ENCODE data around the gene CCBE1.

CCBE1 gene

DNA sequence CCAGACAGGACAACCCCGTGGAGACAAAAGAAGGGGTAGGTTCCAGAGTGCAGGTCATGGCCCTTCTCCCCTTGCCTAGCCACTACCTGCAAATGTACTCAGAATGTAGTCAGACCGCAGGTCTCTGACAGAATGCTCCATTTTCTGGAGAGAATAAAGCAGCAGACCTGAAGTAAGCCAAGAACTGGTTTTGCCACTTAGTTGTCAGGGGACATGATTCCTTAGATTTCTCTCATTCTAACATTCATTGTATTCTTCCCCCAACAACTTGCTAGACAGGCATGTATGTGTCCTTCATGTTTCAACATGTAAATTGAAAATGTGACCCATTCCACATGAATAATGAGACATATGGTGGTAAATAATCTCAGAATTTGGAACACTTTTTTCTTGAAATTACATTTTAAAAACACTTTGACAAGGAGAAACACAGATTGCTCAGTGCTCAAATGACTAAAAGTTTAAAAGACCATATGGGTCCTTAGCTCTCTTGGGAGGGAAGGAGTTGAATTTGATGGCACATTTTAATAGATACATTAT lies 142.4 kb downstream of the CCBE1 start:
- ATAC-seq (ENCODE audit: low read depth) = no peak
- Histone ChIP-seq H3K4me3 (ENCODE audit: severe bottlenecking) (no peak overlapping the region), H3K4me1 (ENCODE audit: insufficient read depth, poor library complexity, severe bottlenecking) (peaks cover 17% of the 10 kb centered on the region), H3K9me3 (ENCODE audit: severe bottlenecking) (no peaks in the 10 kb centered on the region), H3K36me3 (ENCODE audit: low read depth) (no peaks in the 10 kb centered on the region), H3K27me3 (ENCODE audit: insufficient read depth, poor library complexity, severe bottlenecking) (no peaks in the 10 kb centered on the region), H3K27ac (ENCODE audit: poor library complexity, severe bottlenecking) (no peak overlapping the region)
- no peak for DNase-seq (ENCODE audit: low spot score)
- TF ChIP-seq, protein P1, sequence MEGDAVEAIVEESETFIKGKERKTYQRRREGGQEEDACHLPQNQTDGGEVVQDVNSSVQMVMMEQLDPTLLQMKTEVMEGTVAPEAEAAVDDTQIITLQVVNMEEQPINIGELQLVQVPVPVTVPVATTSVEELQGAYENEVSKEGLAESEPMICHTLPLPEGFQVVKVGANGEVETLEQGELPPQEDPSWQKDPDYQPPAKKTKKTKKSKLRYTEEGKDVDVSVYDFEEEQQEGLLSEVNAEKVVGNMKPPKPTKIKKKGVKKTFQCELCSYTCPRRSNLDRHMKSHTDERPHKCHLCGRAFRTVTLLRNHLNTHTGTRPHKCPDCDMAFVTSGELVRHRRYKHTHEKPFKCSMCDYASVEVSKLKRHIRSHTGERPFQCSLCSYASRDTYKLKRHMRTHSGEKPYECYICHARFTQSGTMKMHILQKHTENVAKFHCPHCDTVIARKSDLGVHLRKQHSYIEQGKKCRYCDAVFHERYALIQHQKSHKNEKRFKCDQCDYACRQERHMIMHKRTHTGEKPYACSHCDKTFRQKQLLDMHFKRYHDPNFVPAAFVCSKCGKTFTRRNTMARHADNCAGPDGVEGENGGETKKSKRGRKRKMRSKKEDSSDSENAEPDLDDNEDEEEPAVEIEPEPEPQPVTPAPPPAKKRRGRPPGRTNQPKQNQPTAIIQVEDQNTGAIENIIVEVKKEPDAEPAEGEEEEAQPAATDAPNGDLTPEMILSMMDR (IDR thresholded peaks at IDR 0.05; ENCODE audit: poor library complexity, severe bottlenecking) = no peak

DNA sequence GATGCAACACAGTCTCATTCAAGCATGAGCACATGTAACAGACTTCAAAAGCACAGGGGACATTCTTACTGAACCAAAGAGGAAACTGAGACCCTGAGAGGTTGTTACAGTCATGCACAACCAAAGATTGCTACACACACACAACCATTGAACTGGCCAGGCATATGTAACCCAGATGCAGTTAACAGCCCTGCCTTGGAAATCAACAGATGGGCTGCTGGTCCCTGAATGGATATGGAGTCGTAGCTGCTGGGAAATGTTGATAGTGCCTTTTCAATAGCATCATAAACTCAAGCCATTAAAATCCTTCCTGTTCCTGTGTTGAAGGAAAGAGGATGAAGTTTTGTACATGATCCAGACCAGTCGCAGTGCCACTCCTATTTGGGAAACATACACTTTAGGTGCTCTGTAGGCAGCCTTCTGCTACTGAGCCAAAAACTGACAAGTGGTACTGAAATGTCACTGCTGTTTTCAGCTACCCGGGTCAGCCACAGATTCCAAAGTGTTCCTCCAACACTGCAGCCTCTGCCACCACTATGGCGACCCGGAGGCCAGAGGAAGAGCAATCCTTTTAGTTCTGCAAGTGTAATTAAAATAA lies 143.9 kb downstream of the CCBE1 start:
- ATAC-seq (ENCODE audit: low read depth) (no peak), DNase-seq (ENCODE audit: low spot score) (no peak)
- Histone ChIP-seq H3K4me3 (ENCODE audit: severe bottlenecking) (no peak overlapping the region), H3K27me3 (ENCODE audit: insufficient read depth, poor library complexity, severe bottlenecking) (no peaks in the 10 kb centered on the region), H3K4me1 (ENCODE audit: insufficient read depth, poor library complexity, severe bottlenecking) (peaks cover 17% of the 10 kb centered on the region), H3K27ac (ENCODE audit: poor library complexity, severe bottlenecking) (no peak overlapping the region), H3K9me3 (ENCODE audit: severe bottlenecking) (no peaks in the 10 kb centered on the region), H3K36me3 (ENCODE audit: low read depth) (no peaks in the 10 kb centered on the region)
- TF ChIP-seq, protein P1 (IDR thresholded peaks at IDR 0.05; ENCODE audit: poor library complexity, severe bottlenecking) = no peak

DNA sequence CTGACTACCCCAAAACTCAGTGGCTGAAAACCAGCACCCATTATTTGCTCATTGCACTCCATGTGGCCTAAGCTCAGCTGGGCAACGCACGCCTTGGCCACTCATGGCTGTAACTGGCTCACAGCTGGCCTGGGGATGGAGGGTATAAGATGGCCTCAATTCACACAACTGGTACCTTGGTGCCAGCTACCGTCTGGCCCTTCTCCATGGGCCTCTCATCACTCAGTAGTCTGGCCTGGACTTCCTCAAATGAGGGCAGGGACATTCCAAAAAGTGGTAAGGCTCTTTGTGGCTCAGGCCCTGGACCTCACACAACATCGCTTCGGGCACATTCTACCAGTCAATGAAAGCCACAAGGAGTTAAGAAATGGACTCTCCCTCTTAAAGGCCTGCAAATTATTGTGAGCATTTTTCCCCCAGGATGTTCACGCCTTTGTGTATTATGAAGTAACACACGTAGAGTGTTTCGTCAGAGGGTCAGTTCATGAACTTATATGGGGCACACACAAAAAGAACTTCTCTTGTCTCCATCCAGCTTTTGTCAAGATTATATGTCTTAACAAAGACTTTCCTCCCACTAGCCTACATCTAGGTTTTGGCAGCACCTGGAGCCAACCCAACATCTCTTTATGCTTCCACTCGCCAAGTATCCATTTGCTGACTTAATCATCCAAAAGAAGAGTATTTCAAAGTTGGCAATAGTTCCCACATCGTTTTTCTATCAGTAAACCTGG lies 145.2 kb downstream of the CCBE1 start:
- peaks cover 17% of the 10 kb centered on the region for H3K4me1 ChIP-seq (ENCODE audit: insufficient read depth, poor library complexity, severe bottlenecking)
- ATAC-seq (ENCODE audit: low read depth) (no peak), DNase-seq (ENCODE audit: low spot score) (no peak)
- H3K27me3 ChIP-seq (ENCODE audit: insufficient read depth, poor library complexity, severe bottlenecking) = no peaks in the 10 kb centered on the region
- TF ChIP-seq, protein P1 (IDR thresholded peaks at IDR 0.05; ENCODE audit: poor library complexity, severe bottlenecking) = no peak
- H3K27ac ChIP-seq (ENCODE audit: poor library complexity, severe bottlenecking) = no peak overlapping the region
- H3K36me3 ChIP-seq (ENCODE audit: low read depth) = no peaks in the 10 kb centered on the region
- H3K4me3 ChIP-seq (ENCODE audit: severe bottlenecking) = no peak overlapping the region
- no peaks in the 10 kb centered on the region for H3K9me3 ChIP-seq (ENCODE audit: severe bottlenecking)

GRCh38 chr18:59550174-59550516 lies 147.1 kb downstream of the CCBE1 start:
- Histone ChIP-seq H3K4me1 (ENCODE audit: insufficient read depth, poor library complexity, severe bottlenecking) (peaks cover 7% of the 10 kb centered on the region), H3K27me3 (ENCODE audit: insufficient read depth, poor library complexity, severe bottlenecking) (no peaks in the 10 kb centered on the region), H3K27ac (ENCODE audit: poor library complexity, severe bottlenecking) (no peak overlapping the region), H3K36me3 (ENCODE audit: low read depth) (no peaks in the 10 kb centered on the region), H3K9me3 (ENCODE audit: severe bottlenecking) (no peaks in the 10 kb centered on the region), H3K4me3 (ENCODE audit: severe bottlenecking) (no peak overlapping the region)
- TF ChIP-seq, protein P1 (IDR thresholded peaks at IDR 0.05; ENCODE audit: poor library complexity, severe bottlenecking) = no peak
- DNase-seq (ENCODE audit: low spot score) = no peak
- ATAC-seq (ENCODE audit: low read depth) = no peak

All from RWPE2 (cell line).